H9 (cell line): ENCODE results near the gene PRR7. TPM values are rescaled to one million over a fixed set of nuclear protein-coding genes. Genes with fewer than 3 reads are reported as not detected.

Experiments used
- DNase-seq: peaks from one replicate; pipeline ENCODE4 v3.0.0-alpha.2; 2017
- H2AFZ ChIP-seq: one replicate; pipeline ENCODE4 v1.6.1; 2013; ENCODE audit warnings: mild to moderate bottlenecking, low read length, control low read depth, moderate library complexity
- H2AK5ac ChIP-seq: 2 replicates; pipeline ENCODE4 v1.6.1; 2013; ENCODE audit warnings: low read length, control low read depth, mixed read lengths; ENCODE audit not compliant: insufficient read length
- H2BK120ac ChIP-seq: one replicate; pipeline ENCODE4 v1.6.1; 2013; ENCODE audit warnings: low read depth, mild to moderate bottlenecking, low read length, control low read depth, inconsistent platforms; ENCODE audit not compliant: poor library complexity, severe bottlenecking
- H2BK12ac ChIP-seq: 2 replicates; pipeline ENCODE4 v1.6.1; 2013; ENCODE audit warnings: low read length, control low read depth, mixed read lengths, low read depth; ENCODE audit not compliant: insufficient read length
- H2BK15ac ChIP-seq: 2 replicates; pipeline ENCODE4 v1.6.1; 2013; ENCODE audit warnings: low read depth, low read length, control low read depth
- H2BK20ac ChIP-seq: one replicate; pipeline ENCODE4 v1.6.1; 2013; ENCODE audit warnings: low read depth, mild to moderate bottlenecking, low read length, control low read depth, inconsistent platforms; ENCODE audit not compliant: poor library complexity, severe bottlenecking
- H2BK5ac ChIP-seq: 2 replicates; pipeline ENCODE4 v1.6.1; 2013; ENCODE audit warnings: low read length, control low read depth, mixed read lengths; ENCODE audit not compliant: insufficient read length
- H3K14ac ChIP-seq: 2 replicates; pipeline ENCODE4 v1.6.1; 2013; ENCODE audit warnings: low read length, control low read depth; ENCODE audit not compliant: insufficient read depth
- H3K18ac ChIP-seq: 2 replicates; pipeline ENCODE4 v1.6.1; 2013; ENCODE audit warnings: low read depth, mild to moderate bottlenecking, mixed read lengths, low read length, control low read depth; ENCODE audit not compliant: insufficient read length
- H3K23ac ChIP-seq: 2 replicates; pipeline ENCODE4 v1.6.1; 2013; ENCODE audit warnings: low read length, control low read depth, mixed read lengths, low read depth; ENCODE audit not compliant: insufficient read length
- H3K23me2 ChIP-seq: 2 replicates; pipeline ENCODE4 v1.6.1; 2013; ENCODE audit warnings: low read depth, mild to moderate bottlenecking, mixed read lengths, low read length, control low read depth; ENCODE audit not compliant: insufficient read length, poor library complexity, severe bottlenecking
- H3K27ac ChIP-seq: 2 replicates; pipeline ENCODE4 v1.5.1; 2013; ENCODE audit warnings: low read length, control low read depth, mixed read lengths, low read depth; ENCODE audit not compliant: insufficient read length
- H3K27me3 ChIP-seq: 2 replicates; pipeline ENCODE4 v1.6.1; 2013; ENCODE audit warnings: low read length, control low read depth, inconsistent platforms; ENCODE audit not compliant: insufficient read depth
- H3K4ac ChIP-seq: 2 replicates; pipeline ENCODE4 v1.6.1; 2013; ENCODE audit warnings: low read depth, mild to moderate bottlenecking, control low read depth, inconsistent platforms, low read length, moderate library complexity
- H3K4me1 ChIP-seq: 2 replicates; pipeline ENCODE4 v1.6.1; 2013; ENCODE audit warnings: low read length, control low read depth, inconsistent platforms; ENCODE audit not compliant: insufficient read depth
- H3K4me2 ChIP-seq: 2 replicates; pipeline ENCODE4 v1.6.1; 2013; ENCODE audit warnings: low read length, control low read depth, mixed read lengths; ENCODE audit not compliant: insufficient read length, insufficient read depth
- H3K56ac ChIP-seq: 2 replicates; pipeline ENCODE4 v1.6.1; 2013; ENCODE audit warnings: low read depth, mild to moderate bottlenecking, mixed read lengths, low read length, control low read depth; ENCODE audit not compliant: insufficient read length
- H3K79me1 ChIP-seq: 2 replicates; pipeline ENCODE4 v1.6.1; 2013; ENCODE audit warnings: low read depth, mild to moderate bottlenecking, moderate library complexity, low read length, control low read depth, inconsistent platforms; ENCODE audit not compliant: insufficient read depth, poor library complexity, severe bottlenecking
- H3K79me2 ChIP-seq: 2 replicates; pipeline ENCODE4 v1.6.1; 2013; ENCODE audit warnings: low read length, control low read depth, inconsistent platforms; ENCODE audit not compliant: insufficient read depth
- H3K9ac ChIP-seq: 2 replicates; pipeline ENCODE4 v1.6.1; 2013; ENCODE audit warnings: low read length, control low read depth, mixed read lengths; ENCODE audit not compliant: insufficient read length; ENCODE audit errors: extremely low read depth
- H3K9me3 ChIP-seq: one replicate; pipeline ENCODE4 v1.6.1; 2013; ENCODE audit warnings: low read depth, low read length, inconsistent platforms; ENCODE audit not compliant: control insufficient read depth
- H3T11ph ChIP-seq: one replicate; pipeline ENCODE4 v1.6.1; 2013; ENCODE audit warnings: mild to moderate bottlenecking, low read length, control low read depth, inconsistent platforms
- H4K20me1 ChIP-seq: one replicate; pipeline ENCODE4 v1.6.1; 2013; ENCODE audit not compliant: control insufficient read depth, insufficient read length, insufficient read depth
- H4K5ac ChIP-seq: 2 replicates; pipeline ENCODE4 v1.6.1; 2013; ENCODE audit warnings: low read depth, mild to moderate bottlenecking, mixed read lengths, low read length, control low read depth; ENCODE audit not compliant: insufficient read length
- H4K8ac ChIP-seq: replicated peaks from 2 replicates; pipeline ENCODE4 v1.6.1; 2013; ENCODE audit warnings: low read length, control low read depth, mixed read lengths, low read depth; ENCODE audit not compliant: insufficient read length
- H4K91ac ChIP-seq: 2 replicates; pipeline ENCODE4 v1.6.1; 2013; ENCODE audit warnings: low read depth, mild to moderate bottlenecking, moderate library complexity, mixed read lengths, low read length, control low read depth; ENCODE audit not compliant: insufficient read length
- H3K27ac Mint-ChIP-seq, 3 experiments: 2 replicates in 2 of 3; 3 replicates in 1 of 3; pipeline ENCODE4 v1.8.0; 2020 to 2021; ENCODE audit warnings: mixed read lengths in 3 of 3, mild to moderate bottlenecking in 1 of 3, moderate library complexity in 1 of 3
- H3K27me3 Mint-ChIP-seq: 2 replicates; pipeline ENCODE4 v1.8.0; 2021; ENCODE audit warnings: low read depth, mild to moderate bottlenecking, moderate library complexity, mixed read lengths
- H3K36me3 Mint-ChIP-seq, 3 experiments: 2 replicates in 2 of 3; 3 replicates in 1 of 3; pipeline ENCODE4 v1.8.0; 2020 to 2021; ENCODE audit warnings: low read depth in 3 of 3, mixed read lengths in 3 of 3; ENCODE audit not compliant: insufficient read depth in 1 of 3
- H3K4me1 Mint-ChIP-seq, 2 experiments: 2 replicates each; pipeline ENCODE4 v1.8.0; 2020; ENCODE audit warnings: mixed read lengths in 2 of 2
- H3K4me3 Mint-ChIP-seq, 2 experiments: 2 replicates in 1 of 2; 3 replicates in 1 of 2; pipeline ENCODE4 v1.8.0; 2020 to 2021; ENCODE audit warnings: mild to moderate bottlenecking in 2 of 2, mixed read lengths in 2 of 2, moderate library complexity in 1 of 2
- H3K9me3 Mint-ChIP-seq, 2 experiments: 2 replicates in 1 of 2; 3 replicates in 1 of 2; pipeline ENCODE4 v1.8.0; 2020; ENCODE audit warnings: mild to moderate bottlenecking in 2 of 2, mixed read lengths in 2 of 2, moderate library complexity in 1 of 2
- CTCF ChIP-seq: fragments of 200-600 bp; sonication (generic); conservative IDR thresholded peaks from 3 replicates; pipeline ENCODE4 v1.8.0; 2021; ENCODE audit warnings: antibody characterized with exemption, mild to moderate bottlenecking
- WGBS: extraction: QIAGEN DNeasy Blood & Tissue Kit; methylation state at CpG from one replicate; pipeline ENCODE4 v1.1.7; 2013; ENCODE audit warnings: missing lambda C conversion rate, low lambda C conversion rate, mixed read lengths; ENCODE audit not compliant: insufficient read length; ENCODE audit errors: extremely low coverage; 5-methylcytosine and 5-hydroxymethylcytosine counted together
- total RNA-seq: library from RNA; stranded (reverse); gene quantifications from 2 replicates; pipeline ENCODE4 v1.2.1, GENCODE V29; 2021

The PRR7 gene
- total RNA-seq, 1 experiment from 2014 or later, result 9.6 TPM

- Histone ChIP-seq H2AFZ (no peak overlapping the region), H3K4ac (no peak overlapping the region), H3K23ac (no peak overlapping the region), H3K27ac (no peak overlapping the region), H4K5ac (no peak overlapping the region), H3K9me3 (no peaks in the 10 kb centered on the region), H4K8ac (no peak overlapping the region), H3K56ac (no peak overlapping the region), H3K23me2 (no peaks in the 10 kb centered on the region), H3K9ac (no peak overlapping the region), H3K27me3 (no peaks in the 10 kb centered on the region), H3K79me2 (no peaks in the 10 kb centered on the region), H4K91ac (no peak overlapping the region), H2BK20ac (no peak overlapping the region), H2BK15ac (no peak overlapping the region), H2BK5ac (no peak overlapping the region), H3K4me1 (no peaks in the 10 kb centered on the region), H2BK12ac (no peak overlapping the region), H3K18ac (no peak overlapping the region), H3K14ac (no peak overlapping the region), H3K79me1 (no peaks in the 10 kb centered on the region), H2AK5ac (no peak overlapping the region), H3K4me2 (no peak overlapping the region), H4K20me1 (no peaks in the 10 kb centered on the region), H3T11ph (no peak overlapping the region), H2BK120ac (no peak overlapping the region)
- WGBS, result no CpG with 5 or more reads among the region's 27 CpGs
- Mint-ChIP-seq H3K27me3 (no peaks in the 10 kb centered on the region; the same call in 1 of the 2 replicates), H3K4me3 (no peak overlapping the region), H3K27ac (no peak overlapping the region; a peak in 1 of 7 replicates), H3K4me1 (peaks cover 2 to 3% of the 10 kb centered on the region in 2 experiments), H3K36me3 (peaks cover 52 to 76% (median 76%) of the 10 kb centered on the region in 3 experiments), H3K9me3 (peaks cover 2 to 11% of the 10 kb centered on the region in 2 experiments; a peak in 1 of 5 replicates)
- no peak for DNase-seq
- no peak for TF ChIP-seq CTCF
Measured at GRCh38 chr5:177462021-177462670, 15.5 kb downstream of the PRR7 start.
